ENCODE data around the gene RFX1.

RFX1 gene

GRCh38 chr19:14030997-14031718 lies 25.0 kb upstream of the RFX1 start:
- TF ChIP-seq SIN3A (IDR thresholded peaks at IDR 0.05; ENCODE audit: borderline replicate concordance, insufficient read depth, low read length) (no peak), POLR2AphosphoS5 (IDR thresholded peaks at IDR 0.05; ENCODE audit: low read depth, low read length) (no peak), TAF1 (IDR thresholded peaks at IDR 0.05; ENCODE audit: borderline replicate concordance, insufficient read depth, low read length) (no peak), REST (IDR thresholded peaks at IDR 0.05; ENCODE audit: insufficient read depth in 1 of 2, low read depth in 2 of 2, low read length in 2 of 2) (no peak), FOXP2 (optimal IDR thresholded peaks at IDR 0.05; ENCODE audit: borderline replicate concordance, extremely low read depth, extremely low read length, insufficient read depth) (no peak)

- no peak for TF ChIP-seq POLR2AphosphoS5 (IDR thresholded peaks at IDR 0.05; ENCODE audit: low read depth, low read length)
- TF ChIP-seq FOXP2 (optimal IDR thresholded peaks at IDR 0.05; ENCODE audit: borderline replicate concordance, extremely low read depth, extremely low read length, insufficient read depth) = no peak
- TF ChIP-seq TAF1 (IDR thresholded peaks at IDR 0.05; ENCODE audit: borderline replicate concordance, insufficient read depth, low read length) = no peak
- no peak for TF ChIP-seq SIN3A (IDR thresholded peaks at IDR 0.05; ENCODE audit: borderline replicate concordance, insufficient read depth, low read length)
- TF ChIP-seq REST (IDR thresholded peaks at IDR 0.05; ENCODE audit: insufficient read depth in 1 of 2, low read depth in 2 of 2, low read length in 2 of 2) = no peak
These were observed 22.8 kb upstream of the RFX1 start for GRCh38 chr19:14028901-14029300.

- no peak for TF ChIP-seq POLR2AphosphoS5 (IDR thresholded peaks at IDR 0.05; ENCODE audit: low read depth, low read length)
- no peak for TF ChIP-seq SIN3A (IDR thresholded peaks at IDR 0.05; ENCODE audit: borderline replicate concordance, insufficient read depth, low read length)
- TF ChIP-seq REST (IDR thresholded peaks at IDR 0.05; ENCODE audit: insufficient read depth in 1 of 2, low read depth in 2 of 2, low read length in 2 of 2) = no peak
These were observed 21.8 kb upstream of the RFX1 start, which contains the start of gene RLN3 for GRCh38 chr19:14027856-14028450. RLN3 (plus strand) TSS chr19:14028148; CDS start chr19:14028205, 57 bp downstream.

- TF ChIP-seq REST (IDR thresholded peaks at IDR 0.05; ENCODE audit: insufficient read depth in 1 of 2, low read depth in 2 of 2, low read length in 2 of 2) = no peak; a peak in 1 of 4 replicates
- no peak for TF ChIP-seq FOXP2 (optimal IDR thresholded peaks at IDR 0.05; ENCODE audit: borderline replicate concordance, extremely low read depth, extremely low read length, insufficient read depth)
- TF ChIP-seq SIN3A (IDR thresholded peaks at IDR 0.05; ENCODE audit: borderline replicate concordance, insufficient read depth, low read length) = no peak
- TF ChIP-seq POLR2AphosphoS5 (IDR thresholded peaks at IDR 0.05; ENCODE audit: low read depth, low read length) = no peak; the same call in 1 of the 2 replicates
- TF ChIP-seq TAF1 (IDR thresholded peaks at IDR 0.05; ENCODE audit: borderline replicate concordance, insufficient read depth, low read length) = no peak
These were observed 17.5 kb upstream of the RFX1 start for GRCh38 chr19:14023404-14024235.

All from PFSK-1 (cell line).